ENCODE results near the gene SCO2.

Gene SCO2, protein sequence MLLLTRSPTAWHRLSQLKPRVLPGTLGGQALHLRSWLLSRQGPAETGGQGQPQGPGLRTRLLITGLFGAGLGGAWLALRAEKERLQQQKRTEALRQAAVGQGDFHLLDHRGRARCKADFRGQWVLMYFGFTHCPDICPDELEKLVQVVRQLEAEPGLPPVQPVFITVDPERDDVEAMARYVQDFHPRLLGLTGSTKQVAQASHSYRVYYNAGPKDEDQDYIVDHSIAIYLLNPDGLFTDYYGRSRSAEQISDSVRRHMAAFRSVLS

DNA sequence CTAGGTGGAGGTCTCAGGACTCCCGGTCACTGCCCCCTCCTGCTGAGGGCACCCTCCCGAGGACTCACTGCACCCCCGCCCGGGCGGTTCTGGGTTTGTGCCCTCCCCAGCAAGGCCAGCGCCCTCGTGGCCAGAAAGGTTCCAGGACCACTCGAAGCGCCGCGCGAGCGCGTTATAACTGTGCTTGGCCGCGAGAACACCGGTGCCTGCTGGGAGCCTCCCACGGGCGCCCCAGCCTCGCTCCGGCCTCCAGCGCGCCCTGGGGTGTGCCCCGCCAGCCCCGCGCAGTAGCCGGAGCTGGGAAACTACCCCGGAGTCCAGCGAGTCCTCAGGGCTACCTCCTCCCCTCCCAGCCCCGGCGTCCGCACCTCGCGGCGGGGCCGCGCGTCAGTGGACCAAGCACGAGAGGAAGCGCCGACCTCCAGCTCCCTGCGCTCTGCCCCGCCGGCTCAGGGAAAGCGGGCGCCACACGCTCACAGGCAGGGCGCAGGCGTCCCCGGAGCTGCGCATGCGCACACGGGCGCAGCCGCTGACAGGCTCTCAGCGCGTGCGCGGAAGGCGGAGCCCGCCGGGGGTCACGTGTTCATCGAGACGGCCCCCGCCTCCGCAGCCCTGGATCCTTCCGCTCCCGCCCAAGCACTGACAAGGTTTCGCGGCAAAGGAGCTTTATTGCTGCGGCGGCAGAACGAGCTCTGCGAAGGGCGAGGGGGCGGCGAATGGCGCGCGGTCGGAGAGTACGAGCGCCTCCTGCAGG, at the start of gene SCO2:
Gene SCO2 (minus strand): TSS at position 495 of the 754 bp plus-strand sequence. CDS start 1,187 bp downstream, outside the sequence.
- DNase-seq (ENCODE audit: low spot score), result peak; percentile 98

DNA sequence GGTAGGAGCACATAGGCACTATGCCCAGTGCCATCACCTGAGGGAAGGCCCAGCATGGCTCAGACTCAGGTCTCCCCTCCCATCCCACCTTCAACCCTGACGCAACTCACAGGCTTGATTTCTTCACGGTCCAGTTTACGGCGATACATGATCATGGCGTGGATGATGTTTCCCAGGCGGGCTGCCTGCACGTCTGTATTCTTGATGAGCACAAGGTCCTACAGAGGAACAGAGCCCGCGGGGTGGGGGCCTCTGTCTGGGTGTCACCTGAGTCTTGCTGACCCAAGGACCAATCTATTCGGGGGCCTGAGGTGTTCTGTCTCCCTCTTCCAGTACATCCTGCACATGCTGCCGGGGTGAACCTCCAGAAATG, 49.0 kb upstream of the SCO2 start:
- DNase-seq (ENCODE audit: low spot score), result no peak

DNA sequence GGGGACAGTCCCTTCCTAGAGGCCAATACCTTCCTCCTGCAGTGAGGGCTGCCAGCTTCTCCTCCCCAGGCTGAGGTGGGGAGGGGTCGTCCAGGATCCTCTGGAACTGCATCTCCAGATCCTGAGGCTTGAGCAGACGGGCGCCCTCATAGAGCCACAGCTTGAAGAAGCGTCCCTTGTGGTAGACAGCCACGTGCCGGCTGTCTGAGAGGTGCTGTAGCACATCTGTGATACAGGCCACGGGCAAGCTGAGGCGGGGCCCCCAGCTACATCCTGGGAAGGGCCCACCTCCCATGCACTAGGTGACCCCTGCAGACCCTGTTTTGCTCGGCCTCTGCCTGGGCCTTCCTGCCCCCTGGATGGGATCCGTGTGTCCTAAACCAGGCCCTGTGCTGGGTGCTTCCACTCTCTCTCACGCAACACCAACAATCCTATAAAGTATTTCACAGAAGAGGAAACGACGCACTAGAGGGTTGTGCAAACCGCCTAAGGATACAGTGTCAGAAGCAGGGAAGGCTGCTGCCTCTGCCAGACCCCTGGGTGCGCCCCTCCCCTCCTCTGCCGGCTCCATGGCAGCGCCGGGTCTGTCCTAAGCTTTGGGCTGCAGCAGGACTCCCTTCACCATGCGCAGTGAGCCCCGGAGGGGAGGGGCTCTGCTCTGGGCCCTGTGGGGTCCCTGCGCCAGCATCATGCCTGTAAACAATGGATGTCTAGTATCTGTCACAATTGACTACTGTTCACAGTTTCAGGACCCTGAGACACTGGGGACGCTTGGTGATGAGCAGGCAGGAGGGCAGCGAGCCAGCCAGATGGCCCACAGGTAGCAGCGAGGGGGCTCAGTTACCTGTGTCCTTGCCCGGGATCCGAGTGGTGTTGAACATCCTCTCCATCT, 48.3 kb upstream of the SCO2 start:
- DNase-seq (ENCODE audit: low spot score), result no peak

DNA sequence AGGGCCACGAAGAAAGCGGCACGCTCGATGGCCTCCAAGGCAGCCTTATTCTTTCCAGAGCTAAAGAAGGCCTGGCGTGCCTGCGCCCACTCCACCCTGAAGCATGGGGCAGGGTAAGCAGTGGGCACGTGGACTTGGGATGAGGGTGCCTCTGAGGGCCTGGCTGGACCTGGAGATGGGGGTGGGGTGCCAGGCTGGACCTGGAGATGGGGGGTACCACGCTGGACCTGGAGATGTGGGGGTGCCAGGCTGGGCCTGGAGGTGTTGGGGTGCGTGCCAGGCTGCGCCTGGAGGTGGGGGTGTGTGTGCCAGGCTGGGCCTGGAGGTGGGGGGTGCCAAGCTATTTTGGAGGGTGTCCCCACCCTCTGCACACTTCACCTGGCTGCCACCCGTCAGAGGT, 47.6 kb upstream of the SCO2 start:
- DNase-seq (ENCODE audit: low spot score), result no peak

DNA sequence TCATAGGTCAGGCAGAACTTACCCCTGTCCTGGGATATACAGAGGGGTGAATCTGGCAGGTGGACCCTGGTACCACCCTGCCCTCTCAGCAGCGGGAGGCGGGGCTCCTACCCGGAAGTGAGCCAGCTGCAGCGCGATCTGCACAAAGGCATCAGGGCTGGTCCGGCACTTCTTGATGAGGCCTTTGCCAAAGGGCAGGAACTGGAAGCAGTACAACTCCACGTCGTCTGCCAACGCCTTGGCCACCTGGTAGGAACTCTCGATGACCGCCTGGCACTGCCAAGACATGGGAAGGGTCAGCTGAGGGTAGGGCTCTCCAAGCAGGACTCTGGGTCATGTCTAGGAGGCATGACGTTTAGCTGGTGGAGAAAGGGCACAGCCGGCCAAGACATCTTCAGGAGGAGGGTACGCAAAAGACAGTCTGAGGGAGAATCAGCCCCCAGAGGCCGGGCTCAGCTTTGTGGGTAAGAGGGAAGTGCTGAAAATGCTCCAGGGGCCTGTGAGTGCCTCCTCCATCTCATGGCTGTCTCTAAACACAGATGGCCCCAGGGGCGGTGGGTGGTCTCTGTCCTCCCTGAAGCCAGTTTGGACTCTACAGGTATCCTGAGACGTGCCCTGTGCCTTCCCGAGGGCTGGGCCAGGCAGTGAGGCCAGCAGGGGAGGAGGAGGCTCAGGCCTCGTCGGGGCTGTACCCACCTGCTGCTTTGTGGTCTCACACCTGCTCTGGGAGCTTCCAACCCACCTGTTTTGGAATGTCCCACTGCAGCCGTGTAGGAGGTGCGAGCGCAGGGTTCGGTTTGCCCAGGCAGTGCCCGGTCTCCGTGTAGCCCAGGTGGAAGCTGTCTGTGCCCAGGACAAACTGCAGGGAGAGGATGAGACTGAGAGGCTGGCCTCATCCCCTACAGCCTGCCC, 46.1 kb upstream of the SCO2 start:
- DNase-seq (ENCODE audit: low spot score), result no peak

DNA sequence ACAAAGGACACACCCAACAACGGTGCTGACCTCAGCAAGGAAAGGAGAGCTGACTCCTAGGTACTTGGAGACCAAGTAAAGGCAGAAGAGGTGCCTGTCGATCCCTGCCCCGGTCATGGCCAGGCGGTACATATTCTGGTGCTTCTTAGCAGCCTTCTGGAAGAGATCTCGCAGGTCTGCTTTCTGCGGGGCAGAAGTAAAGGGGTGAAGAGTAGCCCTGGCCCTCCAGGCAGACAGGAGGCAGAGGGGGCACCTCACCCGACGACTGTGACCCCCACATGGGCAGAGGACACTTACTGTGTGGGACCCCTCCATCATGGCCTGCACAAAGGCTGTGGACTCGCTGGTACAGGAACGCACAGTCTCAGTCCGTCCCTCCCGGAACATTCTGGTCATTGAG, 45.5 kb upstream of the SCO2 start:
- DNase-seq (ENCODE audit: low spot score), result no peak

DNA sequence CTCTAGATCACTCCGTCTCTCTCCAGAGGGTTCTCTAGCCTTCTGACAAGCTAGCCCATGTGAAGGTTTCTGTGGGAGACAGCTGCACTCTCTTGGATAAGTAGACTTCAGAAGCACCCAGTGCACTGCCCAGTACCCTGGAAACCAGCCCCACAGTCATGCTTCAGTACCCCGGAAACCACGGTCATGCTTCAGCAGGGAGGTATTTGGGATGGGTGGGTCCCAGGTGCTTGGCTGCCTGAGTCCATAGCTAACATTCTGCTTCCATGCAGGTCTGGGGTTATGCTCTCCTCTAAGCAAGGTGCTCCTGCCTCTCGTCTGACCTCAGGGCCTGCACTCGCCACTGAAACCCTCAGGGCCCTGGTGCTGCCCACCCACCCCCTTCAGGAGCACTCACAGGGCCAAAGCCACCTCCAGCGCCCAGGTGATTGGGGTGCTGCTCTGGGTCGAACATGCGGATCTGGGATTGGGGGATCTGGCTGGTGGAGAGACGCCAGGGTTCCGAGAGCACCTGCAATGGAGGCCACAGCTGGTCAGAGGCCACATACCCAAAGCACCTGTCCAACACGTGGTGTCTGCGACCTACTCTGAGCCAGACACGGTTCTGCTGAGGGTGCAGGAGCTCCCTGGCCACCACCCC, 44.6 kb upstream of the SCO2 start:
- DNase-seq (ENCODE audit: low spot score), result no peak

DNA sequence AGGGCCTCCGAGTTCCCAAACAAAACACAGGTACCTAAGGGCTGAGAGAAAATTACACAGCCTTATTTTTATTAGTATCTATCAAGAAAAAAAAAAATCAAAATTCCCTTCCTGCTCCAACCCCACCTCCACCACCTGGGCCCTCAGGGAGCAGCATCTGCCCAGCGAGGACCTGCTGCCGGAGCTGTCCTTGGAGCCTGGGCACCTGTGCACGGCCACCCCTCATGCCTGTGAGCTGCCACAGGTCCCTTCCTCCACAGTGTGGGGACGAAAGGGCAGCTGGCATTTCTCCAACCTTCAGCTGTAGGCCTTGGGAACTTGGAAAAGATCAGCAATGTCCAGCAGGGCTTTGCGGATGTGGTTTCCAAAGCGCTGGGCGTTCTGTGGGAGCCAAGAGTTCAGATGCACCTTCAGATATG, 43.7 kb upstream of the SCO2 start:
- DNase-seq (ENCODE audit: low spot score), result no peak

DNA sequence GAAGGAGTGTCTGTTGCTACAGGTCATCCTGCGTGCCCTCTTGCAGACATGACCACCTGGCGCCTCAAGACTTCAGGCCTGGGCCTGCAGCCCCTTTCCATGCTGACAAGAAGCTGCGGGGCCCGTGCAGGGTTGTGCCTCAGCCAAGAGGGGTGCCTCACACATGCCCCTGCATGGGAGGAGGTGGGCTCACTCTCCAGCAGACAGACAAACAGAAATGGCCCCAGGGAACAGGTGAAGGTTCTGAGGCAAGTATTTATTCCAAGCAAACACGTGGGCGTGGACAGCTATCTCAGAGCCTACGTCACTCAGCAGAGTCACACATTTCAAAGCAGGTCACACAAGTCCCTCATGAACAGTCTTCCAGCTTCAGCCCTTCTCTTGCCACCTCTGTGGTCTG, 43.2 kb upstream of the SCO2 start:
- no peak for DNase-seq (ENCODE audit: low spot score)

DNA sequence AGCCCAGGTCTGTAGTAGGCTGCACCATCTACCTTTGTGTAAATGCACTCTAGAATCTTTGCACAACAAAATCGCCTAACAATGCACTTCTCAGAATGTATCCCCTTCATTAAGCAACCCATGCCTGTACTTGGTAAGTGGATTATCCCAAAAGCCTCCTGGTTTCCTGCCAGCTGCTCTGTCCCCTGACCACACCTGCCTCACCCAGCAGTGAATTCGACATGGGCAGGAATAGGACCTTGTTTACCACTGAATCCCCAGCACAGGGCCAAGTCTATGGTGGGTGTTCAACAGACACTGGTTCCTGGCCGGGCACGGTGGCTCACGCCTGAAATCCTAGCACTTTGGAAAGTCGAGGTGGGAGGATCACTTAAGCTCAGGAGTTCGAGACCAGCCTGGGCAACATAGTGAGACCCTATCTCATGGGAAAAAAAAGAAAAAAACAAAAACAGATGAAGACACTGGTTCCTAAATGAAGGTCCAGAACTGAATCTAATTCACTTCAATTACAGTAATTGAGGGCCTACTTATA, 42.4 kb upstream of the SCO2 start:
- DNase-seq (ENCODE audit: low spot score), result no peak

DNA sequence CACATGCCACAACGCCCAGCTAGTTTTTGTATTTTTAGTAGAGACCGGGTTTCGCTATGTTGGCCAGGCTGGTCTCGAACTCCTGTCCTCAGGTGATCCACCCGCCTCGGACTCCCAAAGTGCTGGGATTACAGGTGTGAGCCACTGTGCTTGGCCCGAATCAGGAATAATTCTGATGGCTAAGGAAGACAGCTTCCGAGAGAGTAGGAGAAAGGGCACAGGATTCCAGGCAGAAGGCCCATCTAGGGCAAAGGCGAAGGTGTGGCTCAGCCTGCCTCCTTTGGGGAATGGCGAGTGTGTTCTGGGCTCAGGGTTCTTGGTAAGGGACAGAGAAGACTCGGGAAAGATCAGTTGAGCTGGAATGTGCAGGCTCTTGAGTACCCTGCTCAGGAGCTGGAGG, 38.9 kb upstream of the SCO2 start:
- no peak for DNase-seq (ENCODE audit: low spot score)

DNA sequence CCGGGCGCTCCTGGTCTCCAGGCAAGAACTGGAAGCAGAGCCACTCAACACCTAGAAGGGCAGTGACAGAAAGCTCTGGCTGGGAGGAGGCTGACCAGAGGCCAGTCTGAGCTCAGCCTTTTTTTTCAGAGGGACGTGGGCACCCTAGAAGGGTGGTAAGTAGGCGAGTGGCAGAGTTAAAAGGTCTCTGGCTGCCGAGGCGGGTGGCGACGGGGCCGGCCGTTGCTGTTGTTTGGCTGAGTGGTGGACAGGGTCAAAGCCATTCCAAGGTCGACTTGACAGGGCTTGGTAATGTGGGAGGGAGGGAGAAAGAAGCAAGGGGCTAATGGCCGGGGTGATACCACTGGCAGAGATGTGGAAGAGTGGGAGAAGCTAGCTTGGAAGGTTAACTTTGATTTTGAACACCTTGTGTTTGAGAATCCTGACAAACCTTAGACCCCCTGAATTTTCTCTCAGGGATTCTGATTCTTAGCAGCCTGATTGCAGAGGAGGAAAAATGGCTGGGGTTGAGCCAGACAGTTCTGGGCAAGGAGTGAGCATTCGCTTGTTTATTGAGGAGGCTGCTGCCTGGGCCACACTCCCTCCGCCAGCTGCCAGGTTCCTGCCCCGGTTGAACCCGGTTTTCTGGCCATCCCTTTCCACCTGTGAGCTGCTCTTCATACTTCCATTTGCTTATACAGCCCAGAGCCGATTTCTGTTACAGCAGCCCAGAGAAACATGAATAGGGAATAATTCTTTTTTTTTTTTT, 38.2 kb upstream of the SCO2 start:
- DNase-seq (ENCODE audit: low spot score), result no peak

DNA sequence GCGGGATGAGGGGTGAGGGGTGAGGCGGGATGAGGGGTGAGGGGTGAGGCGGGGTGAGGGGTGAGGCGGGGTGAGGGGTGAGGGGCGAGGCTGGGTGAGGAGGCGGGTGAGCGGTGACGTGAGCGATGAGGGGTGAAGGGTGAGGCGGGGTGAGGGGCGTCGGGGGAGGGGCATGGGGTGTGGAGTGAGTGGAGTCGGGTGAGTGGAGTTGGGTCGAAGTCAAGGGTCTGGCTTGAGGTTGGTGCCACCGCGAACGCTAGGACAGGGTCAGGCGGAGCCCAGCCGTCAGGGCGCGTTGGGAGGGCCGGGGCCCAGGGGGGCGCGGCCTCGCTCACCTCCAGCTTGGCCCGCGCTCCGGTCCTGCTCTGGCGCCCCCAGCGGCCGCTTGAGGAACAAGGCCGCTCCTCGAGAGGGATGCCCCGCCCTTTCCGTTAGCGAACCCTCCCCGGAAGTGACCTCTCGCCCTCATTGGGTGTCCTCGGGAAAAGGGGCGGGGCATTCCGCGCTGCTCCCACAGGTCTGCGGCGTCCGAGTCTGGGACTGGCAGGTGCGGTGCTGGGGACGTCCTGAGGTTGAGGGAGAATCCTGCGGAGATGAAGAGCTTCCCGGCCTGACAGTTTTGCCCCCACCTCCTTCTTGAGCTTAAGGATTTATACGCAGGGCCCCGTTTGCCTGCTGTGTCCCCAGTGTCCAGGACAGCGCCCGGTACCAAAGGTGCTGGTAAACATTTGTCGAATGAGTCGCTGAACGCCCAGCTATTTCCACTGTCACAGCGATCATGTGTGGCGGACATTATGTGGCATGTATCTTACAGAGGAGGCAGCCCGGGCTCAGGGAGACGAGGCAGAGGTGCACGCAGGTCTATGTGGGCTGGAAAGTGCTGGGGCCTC, 37.4 kb upstream of the SCO2 start, which contains the start of gene SYCE3:
Gene SYCE3 (minus strand): TSS at position 397 of the 890 bp plus-strand sequence. CDS start 6,514 bp downstream, outside the sequence.
- peak; percentile 97 for DNase-seq (ENCODE audit: low spot score)

DNA sequence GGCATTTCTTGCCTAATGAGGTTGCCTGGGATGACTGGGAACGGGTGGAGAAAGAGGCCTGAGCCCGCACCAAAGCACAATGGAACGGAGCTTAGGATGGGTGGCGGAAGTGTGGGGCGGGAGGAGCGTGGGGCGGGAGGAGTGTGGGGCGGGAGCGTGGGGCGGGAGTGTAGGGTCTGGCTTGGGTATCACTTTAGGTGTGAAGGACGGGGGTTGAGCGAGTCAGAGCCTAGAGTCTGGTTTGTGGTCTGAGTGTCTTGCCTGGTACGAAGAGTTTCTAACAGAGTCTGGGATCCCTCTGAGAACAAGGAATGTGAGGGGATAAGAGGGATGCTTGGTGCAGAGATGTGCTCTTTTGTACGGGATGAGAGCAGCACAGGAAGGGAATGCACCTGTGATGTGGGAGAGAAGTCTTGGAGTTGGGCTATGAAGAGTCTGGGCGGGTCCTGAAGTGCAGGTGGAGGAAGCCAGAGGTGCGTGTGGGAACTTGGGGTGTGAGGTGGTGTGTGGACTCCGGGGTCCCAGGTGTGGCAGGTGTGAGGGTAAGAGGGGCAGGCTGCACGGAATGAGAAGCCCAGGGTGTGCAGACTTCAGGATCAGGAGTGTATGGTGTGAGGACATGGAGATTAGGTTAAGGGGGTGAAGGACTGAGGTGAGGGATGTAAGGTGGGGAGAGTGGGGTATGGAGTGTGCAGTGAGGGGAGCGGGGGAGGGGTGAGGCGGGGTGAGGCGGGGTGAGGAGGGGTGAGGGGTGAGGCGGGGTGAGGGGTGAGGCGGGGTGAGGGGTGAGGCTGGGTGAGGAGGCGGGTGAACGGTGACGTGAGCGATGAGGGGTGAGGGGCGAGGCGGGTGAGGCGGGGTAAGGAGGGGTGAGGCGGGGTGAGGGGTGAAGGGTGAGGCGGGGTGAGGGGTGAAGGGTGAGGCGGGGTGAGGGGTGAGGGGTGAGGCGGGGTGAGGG, 36.3 kb upstream of the SCO2 start:
- DNase-seq (ENCODE audit: low spot score), result no peak

DNA sequence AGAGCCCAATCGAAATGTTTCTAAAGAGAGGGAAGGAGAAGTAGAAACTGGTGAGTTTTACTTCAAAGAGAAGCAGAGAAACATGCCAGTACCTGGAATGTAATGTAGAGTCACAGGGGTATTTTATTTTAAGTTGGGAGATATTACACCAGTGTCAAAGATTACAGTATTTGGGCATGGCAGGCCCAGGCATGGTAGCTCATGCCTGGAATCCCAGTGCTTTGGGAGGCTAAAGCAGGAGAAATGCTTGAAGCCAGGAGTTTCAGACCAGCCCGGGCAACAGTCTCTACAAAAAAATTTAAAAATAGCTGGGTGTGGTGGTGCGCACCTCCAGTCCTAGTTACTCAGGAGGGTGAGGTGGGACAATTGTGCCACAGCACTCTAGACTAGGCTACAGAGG, 34.6 kb upstream of the SCO2 start:
- DNase-seq (ENCODE audit: low spot score), result no peak

DNA sequence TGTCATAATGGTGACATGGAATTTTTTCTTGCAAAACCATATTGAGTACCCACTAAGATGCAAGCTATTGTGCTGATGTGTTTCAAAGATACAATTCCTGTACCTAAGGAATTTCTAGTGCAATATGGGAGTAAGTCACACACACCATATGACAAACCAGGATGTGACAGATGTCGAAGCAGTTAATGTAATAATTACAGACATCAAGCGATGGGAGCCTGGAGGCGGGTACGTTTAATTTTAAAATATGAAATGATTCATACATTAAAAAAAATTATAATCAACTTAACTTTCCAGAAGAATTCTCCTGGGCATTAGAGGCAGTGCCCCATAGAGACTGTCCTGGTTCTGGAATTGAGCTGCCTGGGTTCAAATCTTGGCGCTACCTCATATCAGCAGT, 31.3 kb upstream of the SCO2 start:
- no peak for DNase-seq (ENCODE audit: low spot score)

DNA sequence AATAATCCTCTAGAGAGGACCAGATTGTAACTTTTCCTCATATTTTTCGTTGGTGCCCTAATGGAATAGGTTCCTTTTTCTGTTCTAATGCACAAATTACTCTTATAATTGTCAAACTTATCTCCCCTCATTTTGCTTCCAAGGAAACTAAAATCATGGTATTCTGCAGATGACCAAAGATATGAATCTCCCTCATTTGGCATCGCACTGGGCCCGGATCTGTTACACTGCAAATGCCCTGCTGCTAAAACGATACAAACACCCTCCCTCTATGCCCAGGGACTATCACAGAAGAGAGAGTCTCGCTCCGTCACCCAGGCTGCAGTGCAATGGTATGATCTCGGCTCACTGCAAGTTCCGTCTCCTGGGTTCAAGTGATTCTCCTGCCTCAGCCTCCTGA, 27.9 kb upstream of the SCO2 start:
- no peak for DNase-seq (ENCODE audit: low spot score)
